ENCODE measurements around the gene WBP2.
A peak's percentile ranks its signal among the peaks of the same experiment; 100 is the strongest.

The WBP2 gene

GRCh38 chr17:75855310-75856061 lies at the start of gene WBP2:
Gene WBP2 (minus strand): TSS chr17:75855335. CDS start chr17:75855297, 38 bp downstream.
- peak; percentile 97 for DNase-seq

- DNase-seq: no peak
Observed at GRCh38 chr17:75902406-75902805, 47.3 kb upstream of the WBP2 start.

GRCh38 chr17:75901727-75902126 lies 46.6 kb upstream of the WBP2 start:
- no peak for DNase-seq

GRCh38 chr17:75900691-75901533 lies 45.8 kb upstream of the WBP2 start:
- no peak for DNase-seq

- DNase-seq: no peak
Observed at GRCh38 chr17:75899767-75900468, 44.8 kb upstream of the WBP2 start.

- DNase-seq: no peak
Observed at GRCh38 chr17:75899353-75899752, 44.2 kb upstream of the WBP2 start.

- DNase-seq: no peak
Observed at GRCh38 chr17:75898791-75899190, 43.7 kb upstream of the WBP2 start.

- DNase-seq: no peak
Observed at GRCh38 chr17:75898065-75898464, 42.9 kb upstream of the WBP2 start.

GRCh38 chr17:75897160-75898019 lies 42.3 kb upstream of the WBP2 start:
- DNase-seq: no peak

GRCh38 chr17:75896415-75897159 lies 41.5 kb upstream of the WBP2 start, which contains the start of gene TRIM65:
Gene TRIM65 (minus strand): TSS chr17:75896951. CDS start chr17:75896937, 14 bp downstream.
- peak; percentile 86 for DNase-seq

GRCh38 chr17:75895370-75896155 lies 40.4 kb upstream of the WBP2 start:
- DNase-seq: peak; percentile 49

- no peak for DNase-seq
Observed at GRCh38 chr17:75894049-75894733, 39.1 kb upstream of the WBP2 start.

GRCh38 chr17:75893305-75894048 lies 38.3 kb upstream of the WBP2 start:
- DNase-seq: no peak

- no peak for DNase-seq
Observed at GRCh38 chr17:75892556-75893224, 37.6 kb upstream of the WBP2 start.

GRCh38 chr17:75891605-75892555 lies 36.7 kb upstream of the WBP2 start:
- no peak for DNase-seq

- DNase-seq: no peak
Observed at GRCh38 chr17:75891022-75891604, 36.0 kb upstream of the WBP2 start.

- no peak for DNase-seq
Observed at GRCh38 chr17:75889454-75889853, 34.3 kb upstream of the WBP2 start.

Data from stimulated activated CD8-positive, alpha-beta memory T cell treated with anti-CD3 and anti-CD28 coated beads, Interleukin-4, amount 100 ng/mL, for 48 hours (primary cell).